ENCODE results near the gene PRDM1. TPM values are rescaled to one million over a fixed set of nuclear protein-coding genes. Genes with fewer than 3 reads are reported as not detected.

Gene PRDM1
- total RNA-seq, 1 experiment from 2014 or later = 0.40 TPM

GRCh38 chr6:106105493-106105892 is 19.4 kb downstream of the PRDM1 start:
- no peaks in the 10 kb centered on the region for H3K27me3 Mint-ChIP-seq (ENCODE audit: unreplicated experiment)
- peaks cover 23% of the 10 kb centered on the region for H3K4me1 Mint-ChIP-seq (ENCODE audit: low read depth, unreplicated experiment)
- no peak overlapping the region for H3K27ac Mint-ChIP-seq (ENCODE audit: unreplicated experiment)
- intact Hi-C loops (cut with micrococcal nuclease; ENCODE audit: unreplicated experiment) = no loop called here
- BruUV-seq (replicated peaks) = no TSS peak
- H3K4me3 Mint-ChIP-seq (ENCODE audit: low read depth, unreplicated experiment) = no peak overlapping the region
- no peaks in the 10 kb centered on the region for H3K9me3 Mint-ChIP-seq (ENCODE audit: low read depth, unreplicated experiment)
- H3K36me3 Mint-ChIP-seq (ENCODE audit: insufficient read depth, unreplicated experiment) = no peaks in the 10 kb centered on the region
- no peak for TF ChIP-seq CTCF (IDR thresholded peaks at IDR 0.05; ENCODE audit: unreplicated experiment)
- no peak for DNase-seq
- CTCF ChIA-PET = no interaction called here

DNA sequence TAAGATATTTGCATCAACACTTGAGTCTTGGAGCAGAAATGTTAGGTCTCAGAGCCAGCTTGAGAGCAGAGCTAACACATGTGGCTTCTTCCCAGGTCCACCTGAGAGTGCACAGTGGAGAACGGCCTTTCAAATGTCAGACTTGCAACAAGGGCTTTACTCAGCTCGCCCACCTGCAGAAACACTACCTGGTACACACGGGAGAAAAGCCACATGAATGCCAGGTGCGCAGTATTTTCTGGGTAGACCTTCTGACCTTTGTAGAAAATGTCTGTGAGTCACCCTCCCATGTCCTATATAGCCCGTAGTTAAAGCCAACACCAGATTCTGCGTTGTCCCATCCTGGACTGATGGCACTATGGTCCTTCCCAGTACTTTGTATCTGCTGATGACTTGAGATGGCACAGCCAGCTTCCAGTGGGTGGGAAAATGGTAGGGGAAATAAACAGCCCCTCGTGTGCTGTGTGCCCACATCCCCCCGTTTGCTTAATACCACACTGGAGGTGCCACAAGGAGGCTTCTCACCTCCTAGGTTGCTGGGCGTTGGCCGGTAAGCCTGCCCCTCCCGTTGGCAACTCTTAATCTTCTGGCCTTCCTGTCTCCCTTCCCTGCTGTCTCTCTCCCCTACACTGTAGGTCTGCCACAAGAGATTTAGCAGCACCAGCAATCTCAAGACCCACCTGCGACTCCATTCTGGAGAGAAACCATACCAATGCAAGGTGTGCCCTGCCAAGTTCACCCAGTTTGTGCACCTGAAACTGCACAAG is 20.3 kb downstream of the PRDM1 start:
- BruUV-seq (replicated peaks) = no TSS peak

GRCh38 chr6:106107043-106107613 is 21.0 kb downstream of the PRDM1 start:
- BruUV-seq (replicated peaks) = no TSS peak
- no peak overlapping the region for H3K27ac Mint-ChIP-seq (ENCODE audit: unreplicated experiment)
- DNase-seq = no peak
- no peak for TF ChIP-seq CTCF (IDR thresholded peaks at IDR 0.05; ENCODE audit: unreplicated experiment)
- H3K9me3 Mint-ChIP-seq (ENCODE audit: low read depth, unreplicated experiment) = no peaks in the 10 kb centered on the region
- no peaks in the 10 kb centered on the region for H3K36me3 Mint-ChIP-seq (ENCODE audit: insufficient read depth, unreplicated experiment)
- peaks cover 4% of the 10 kb centered on the region for H3K27me3 Mint-ChIP-seq (ENCODE audit: unreplicated experiment)
- peaks cover 9% of the 10 kb centered on the region for H3K4me1 Mint-ChIP-seq (ENCODE audit: low read depth, unreplicated experiment)
- no peak overlapping the region for H3K4me3 Mint-ChIP-seq (ENCODE audit: low read depth, unreplicated experiment)
- intact Hi-C loops (cut with micrococcal nuclease; ENCODE audit: unreplicated experiment) = no loop called here
- CTCF ChIA-PET = no interaction called here

More for the DNA sequence above, 20.3 kb downstream of the PRDM1 start:
- Mint-ChIP-seq H3K4me3 (ENCODE audit: low read depth, unreplicated experiment) (no peak overlapping the region), H3K36me3 (ENCODE audit: insufficient read depth, unreplicated experiment) (no peaks in the 10 kb centered on the region), H3K27ac (ENCODE audit: unreplicated experiment) (no peak overlapping the region), H3K9me3 (ENCODE audit: low read depth, unreplicated experiment) (no peaks in the 10 kb centered on the region), H3K4me1 (ENCODE audit: low read depth, unreplicated experiment) (peaks cover 15% of the 10 kb centered on the region), H3K27me3 (ENCODE audit: unreplicated experiment) (no peaks in the 10 kb centered on the region)
- TF ChIP-seq CTCF (IDR thresholded peaks at IDR 0.05; ENCODE audit: unreplicated experiment) = no peak
- CTCF ChIA-PET = no interaction called here
- intact Hi-C loops (cut with micrococcal nuclease; ENCODE audit: unreplicated experiment) = no loop called here
- no peak for DNase-seq

GRCh38 chr6:106108129-106108528 is 22.0 kb downstream of the PRDM1 start:
- no TSS peak for BruUV-seq (replicated peaks)
- CTCF ChIA-PET = no interaction called here
- Mint-ChIP-seq H3K27me3 (ENCODE audit: unreplicated experiment) (peaks cover 13% of the 10 kb centered on the region), H3K4me3 (ENCODE audit: low read depth, unreplicated experiment) (no peak overlapping the region), H3K4me1 (ENCODE audit: low read depth, unreplicated experiment) (peaks cover 9% of the 10 kb centered on the region), H3K9me3 (ENCODE audit: low read depth, unreplicated experiment) (no peaks in the 10 kb centered on the region), H3K36me3 (ENCODE audit: insufficient read depth, unreplicated experiment) (no peaks in the 10 kb centered on the region), H3K27ac (ENCODE audit: unreplicated experiment) (no peak overlapping the region)
- TF ChIP-seq CTCF (IDR thresholded peaks at IDR 0.05; ENCODE audit: unreplicated experiment) = no peak
- no peak for DNase-seq
- intact Hi-C loops (cut with micrococcal nuclease; ENCODE audit: unreplicated experiment) = no loop called here

Data from Calu3 (cell line).